Measurements from ENCODE around the gene SYCP2. TPM values are rescaled to one million over a fixed set of nuclear protein-coding genes. Genes with fewer than 3 reads are reported as not detected.

The SYCP2 gene
- polyA plus RNA-seq, 3 donors: 0.28 to 1.2 (median 0.30) TPM

DNA sequence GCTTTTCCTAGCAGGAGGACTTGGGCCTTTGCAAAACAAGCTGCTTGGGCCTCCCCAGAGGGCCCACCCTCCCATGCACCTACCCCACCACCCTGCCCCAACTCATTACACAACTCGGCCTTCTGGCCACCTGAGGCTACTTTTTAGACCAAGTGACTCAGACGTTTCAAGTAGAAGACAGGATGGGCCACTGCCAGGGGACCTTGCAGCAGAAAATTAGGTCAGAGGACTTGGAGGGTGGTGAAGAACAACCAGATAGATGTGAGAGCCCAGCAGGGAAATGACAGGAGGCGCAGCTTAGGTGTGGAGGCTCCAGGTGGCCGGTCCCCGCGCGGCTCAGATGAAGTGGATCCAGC is 5.2 kb upstream of the SYCP2 start:
- Mint-ChIP-seq H3K27ac (peak overlapping the region; percentile 55 to 90 (median 85)), H3K4me3 (peak overlapping the region; percentile 78 to 90), H3K4me1 (peaks cover 59% of the 10 kb centered on the region), H3K27me3 (ENCODE audit: low read depth in 3 of 3) (peaks cover 0 to 2% (median 0%) of the 10 kb centered on the region in 3 donors), H3K36me3 (peaks cover 21 to 22% of the 10 kb centered on the region in 2 donors), H3K9me3 (peaks cover 0 to 2% (median 0%) of the 10 kb centered on the region in 7 donors)
- DNase-seq: peak in 1 of 3 donors; percentile 16
- Histone ChIP-seq H3K4me3 (replicated peaks in 1 of 3; ENCODE audit: low read depth in 2 of 3, low read length in 3 of 3) (peak overlapping the region in 2 of 3 experiments; percentile 95 to 99), H4K20me1 (ENCODE audit: insufficient read depth, low read length) (peaks cover 46% of the 10 kb centered on the region), H3K27ac (ENCODE audit: low read depth in 1 of 2, low read length in 2 of 2) (peak overlapping the region in 1 of 2 donors; percentile 97), H3K4me2 (replicated peaks; ENCODE audit: extremely low read depth, low read length, poor library complexity, severe bottlenecking) (peak overlapping the region; percentile 85), H3K4me1 (ENCODE audit: control insufficient read depth in 1 of 2, insufficient read depth in 2 of 2, low read length in 2 of 2) (peaks cover 59 to 71% of the 10 kb centered on the region in 2 donors), H3K27me3 (ENCODE audit: control insufficient read depth in 2 of 2, insufficient read depth in 2 of 2, low read length in 2 of 2) (no peaks in the 10 kb centered on the region), H3K9ac (ENCODE audit: insufficient read depth, low read length, poor library complexity, severe bottlenecking) (no peak overlapping the region), H2AFZ (ENCODE audit: insufficient read depth, low read depth, low read length, poor library complexity, severe bottlenecking) (no peak overlapping the region), H3K36me3 (replicated peaks in 1 of 2; ENCODE audit: control insufficient read depth in 1 of 2, insufficient read depth in 2 of 2, low read length in 2 of 2) (peaks cover 15 to 28% of the 10 kb centered on the region in 2 donors), H3K79me2 (ENCODE audit: insufficient read depth, low read length) (peaks cover 84% of the 10 kb centered on the region), H3K9me3 (replicated peaks in 1 of 2; ENCODE audit: control insufficient read depth in 1 of 2, insufficient read depth in 1 of 2, low read length in 2 of 2) (no peaks in the 10 kb centered on the region)
- 78% methylated on average over 3 of the region's 7 CpGs for WGBS (ENCODE audit: insufficient coverage)
- TF ChIP-seq, protein P1, sequence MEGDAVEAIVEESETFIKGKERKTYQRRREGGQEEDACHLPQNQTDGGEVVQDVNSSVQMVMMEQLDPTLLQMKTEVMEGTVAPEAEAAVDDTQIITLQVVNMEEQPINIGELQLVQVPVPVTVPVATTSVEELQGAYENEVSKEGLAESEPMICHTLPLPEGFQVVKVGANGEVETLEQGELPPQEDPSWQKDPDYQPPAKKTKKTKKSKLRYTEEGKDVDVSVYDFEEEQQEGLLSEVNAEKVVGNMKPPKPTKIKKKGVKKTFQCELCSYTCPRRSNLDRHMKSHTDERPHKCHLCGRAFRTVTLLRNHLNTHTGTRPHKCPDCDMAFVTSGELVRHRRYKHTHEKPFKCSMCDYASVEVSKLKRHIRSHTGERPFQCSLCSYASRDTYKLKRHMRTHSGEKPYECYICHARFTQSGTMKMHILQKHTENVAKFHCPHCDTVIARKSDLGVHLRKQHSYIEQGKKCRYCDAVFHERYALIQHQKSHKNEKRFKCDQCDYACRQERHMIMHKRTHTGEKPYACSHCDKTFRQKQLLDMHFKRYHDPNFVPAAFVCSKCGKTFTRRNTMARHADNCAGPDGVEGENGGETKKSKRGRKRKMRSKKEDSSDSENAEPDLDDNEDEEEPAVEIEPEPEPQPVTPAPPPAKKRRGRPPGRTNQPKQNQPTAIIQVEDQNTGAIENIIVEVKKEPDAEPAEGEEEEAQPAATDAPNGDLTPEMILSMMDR (IDR thresholded peaks at IDR 0.05): no peak
- intact Hi-C loops (cut with micrococcal nuclease): no loop called here

DNA sequence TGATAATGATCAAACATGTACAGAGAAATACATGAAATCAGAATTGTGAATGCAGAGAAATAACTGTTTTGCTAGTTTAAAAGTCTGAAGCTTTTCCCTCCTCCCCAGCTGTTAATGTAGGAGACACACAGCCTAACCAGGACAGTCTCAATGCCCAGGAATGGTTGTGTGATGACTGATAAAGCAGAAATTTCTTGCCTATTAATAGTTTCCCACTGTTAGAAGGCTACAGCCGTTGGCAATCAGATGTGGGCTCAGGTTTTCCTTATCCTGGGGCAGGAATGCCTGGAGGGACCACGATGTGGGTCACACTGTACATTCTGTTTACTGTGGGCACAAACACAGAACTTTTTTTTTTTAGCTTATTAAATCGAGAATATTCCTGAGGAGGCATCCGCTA is 4.8 kb upstream of the SYCP2 start:
- Mint-ChIP-seq H3K4me1 (peaks cover 59% of the 10 kb centered on the region), H3K36me3 (peaks cover 20% of the 10 kb centered on the region in 2 donors), H3K27me3 (ENCODE audit: low read depth in 3 of 3) (peaks cover 0 to 2% (median 0%) of the 10 kb centered on the region in 3 donors), H3K27ac (peak overlapping the region; percentile 66 to 90 (median 81)), H3K9me3 (peaks cover 0 to 2% (median 0%) of the 10 kb centered on the region in 7 donors), H3K4me3 (peak overlapping the region; percentile 78 to 90)
- peaks cover 80% of the 10 kb centered on the region for H3K79me2 ChIP-seq (ENCODE audit: insufficient read depth, low read length)
- no peaks in the 10 kb centered on the region for H3K27me3 ChIP-seq (ENCODE audit: control insufficient read depth in 2 of 2, insufficient read depth in 2 of 2, low read length in 2 of 2)
- peaks cover 61 to 74% of the 10 kb centered on the region in 2 donors for H3K4me1 ChIP-seq (ENCODE audit: control insufficient read depth in 1 of 2, insufficient read depth in 2 of 2, low read length in 2 of 2)
- peaks cover 10 to 24% of the 10 kb centered on the region in 2 donors for H3K36me3 ChIP-seq (replicated peaks in 1 of 2; ENCODE audit: control insufficient read depth in 1 of 2, insufficient read depth in 2 of 2, low read length in 2 of 2)
- H2AFZ ChIP-seq (ENCODE audit: insufficient read depth, low read depth, low read length, poor library complexity, severe bottlenecking): no peak overlapping the region
- peak overlapping the region; percentile 85 for H3K4me2 ChIP-seq (replicated peaks; ENCODE audit: extremely low read depth, low read length, poor library complexity, severe bottlenecking)
- peak overlapping the region in 1 of 2 donors; percentile 97 for H3K27ac ChIP-seq (ENCODE audit: low read depth in 1 of 2, low read length in 2 of 2)
- H3K4me3 ChIP-seq (replicated peaks in 1 of 3; ENCODE audit: low read depth in 2 of 3, low read length in 3 of 3): peak overlapping the region in 2 of 3 experiments; percentile 13 to 95
- intact Hi-C loops (cut with micrococcal nuclease): no loop called here
- no peaks in the 10 kb centered on the region for H3K9me3 ChIP-seq (replicated peaks in 1 of 2; ENCODE audit: control insufficient read depth in 1 of 2, insufficient read depth in 1 of 2, low read length in 2 of 2)
- H4K20me1 ChIP-seq (ENCODE audit: insufficient read depth, low read length): peaks cover 46% of the 10 kb centered on the region
- H3K9ac ChIP-seq (ENCODE audit: insufficient read depth, low read length, poor library complexity, severe bottlenecking): no peak overlapping the region
- DNase-seq: no peak
- 100% methylated on average over 3 of the region's 4 CpGs for WGBS (ENCODE audit: insufficient coverage)
- TF ChIP-seq, protein P1 (IDR thresholded peaks at IDR 0.05): no peak

Measured in CD14-positive monocyte (primary cell).